ENCODE results near the gene BACE2. TPM values are rescaled to one million over a fixed set of nuclear protein-coding genes. Genes with fewer than 3 reads are reported as not detected.
A peak's percentile ranks its signal among the peaks of the same experiment; 100 is the strongest.

Gene BACE2
- total and polyA plus RNA-seq, 2 of the 13 experiments (the other 11 are each of a cell fraction or from before 2014, with no cell fraction given), result 0.07 to 0.11 TPM

GRCh38 chr21:41209016-41209619 is 41.2 kb downstream of the BACE2 start:
- no peaks in the 10 kb centered on the region for H3K9me3 ChIP-seq (ENCODE audit: low read length)
- ChIA-PET CTCF (ENCODE audit: low intra/inter-chr PET ratio, low total read pairs) (no interaction called here), POLR2A (no interaction called here)
- H3K27me3 ChIP-seq (ENCODE audit: control insufficient read depth in 1 of 2, insufficient read depth in 2 of 2, low read length in 2 of 2), result peaks cover 0 to 40% of the 10 kb centered on the region in 2 experiments; a peak in 3 of 5 replicates
- H3K4me2 ChIP-seq (ENCODE audit: low read depth, low read length), result no peak overlapping the region
- H3K36me3 ChIP-seq (replicated peaks in 1 of 2; ENCODE audit: control insufficient read depth in 1 of 2, insufficient read depth in 2 of 2, low read length in 2 of 2), result no peaks in the 10 kb centered on the region
- no peak for TF ChIP-seq ATM (IDR thresholded peaks at IDR 0.05; ENCODE audit: borderline replicate concordance)
- H3K4me3 ChIP-seq (replicated peaks in 1 of 3; ENCODE audit: insufficient read depth in 1 of 3, low read depth in 2 of 3, low read length in 3 of 3), result no peak overlapping the region
- in situ Hi-C loops (cut with HindIII; ENCODE audit: extremely low pct_ligation_motif_present, low pct_unique_long_range_greater_than_20kb), result no loop called here
- BruUV-seq (replicated peaks), result no TSS peak
- H4K20me1 ChIP-seq (ENCODE audit: insufficient read depth, low read length), result no peaks in the 10 kb centered on the region
- no peaks in the 10 kb centered on the region for H3K79me2 ChIP-seq (ENCODE audit: insufficient read depth, low read length)
- intact Hi-C loops (cut with micrococcal nuclease; ENCODE audit: unreplicated experiment), result no loop called here
- no peaks in the 10 kb centered on the region for H3K4me1 ChIP-seq (ENCODE audit: insufficient read depth, low read length)
- 24% methylated on average over 16 of the region's 17 CpGs for whole genome bisulfite sequencing (ENCODE audit: low lambda C conversion rate)
- FAIRE-seq (no peak), ATAC-seq (peak; percentile 44; the same call in 1 of the 3 replicates), DNase-seq (ENCODE audit: low spot score) (no peak)
- H3K27ac ChIP-seq (ENCODE audit: extremely low read length, insufficient read depth, low read length), result no peak overlapping the region
- H3K9ac ChIP-seq (ENCODE audit: insufficient read depth, low read depth, low read length), result no peak overlapping the region
- H2AFZ ChIP-seq (ENCODE audit: low read length), result no peak overlapping the region

- Histone ChIP-seq H4K20me1 (ENCODE audit: insufficient read depth, low read length) (no peaks in the 10 kb centered on the region), H3K27ac (ENCODE audit: extremely low read length, insufficient read depth, low read length) (no peak overlapping the region), H3K4me1 (ENCODE audit: insufficient read depth, low read length) (no peaks in the 10 kb centered on the region), H3K79me2 (ENCODE audit: insufficient read depth, low read length) (no peaks in the 10 kb centered on the region), H3K27me3 (ENCODE audit: control insufficient read depth in 1 of 2, insufficient read depth in 2 of 2, low read length in 2 of 2) (peaks cover 0 to 53% of the 10 kb centered on the region in 2 experiments; a peak in 3 of 5 replicates), H3K36me3 (replicated peaks in 1 of 2; ENCODE audit: control insufficient read depth in 1 of 2, insufficient read depth in 2 of 2, low read length in 2 of 2) (no peaks in the 10 kb centered on the region), H3K4me2 (ENCODE audit: low read depth, low read length) (no peak overlapping the region), H3K9me3 (ENCODE audit: low read length) (no peaks in the 10 kb centered on the region), H3K4me3 (replicated peaks in 1 of 3; ENCODE audit: insufficient read depth in 1 of 3, low read depth in 2 of 3, low read length in 3 of 3) (no peak overlapping the region), H3K9ac (ENCODE audit: insufficient read depth, low read depth, low read length) (no peak overlapping the region), H2AFZ (ENCODE audit: low read length) (no peak overlapping the region)
- in situ Hi-C loops (cut with HindIII; ENCODE audit: extremely low pct_ligation_motif_present, low pct_unique_long_range_greater_than_20kb) (no loop called here), intact Hi-C loops (cut with micrococcal nuclease; ENCODE audit: unreplicated experiment) (no loop called here)
- ChIA-PET CTCF (ENCODE audit: low intra/inter-chr PET ratio, low total read pairs) (no interaction called here), POLR2A (no interaction called here)
- no peak for TF ChIP-seq PHF8 (CRISPR knock-in tag; IDR thresholded peaks at IDR 0.05)
- TF ChIP-seq ZBTB42 (CRISPR knock-in tag; IDR thresholded peaks at IDR 0.05), result no peak
- TF ChIP-seq ZNF224 (CRISPR knock-in tag; IDR thresholded peaks at IDR 0.05), result no peak
- TF ChIP-seq SNAI1 (CRISPR knock-in tag; IDR thresholded peaks at IDR 0.05; ENCODE audit: borderline replicate concordance), result no peak
- no peak for TF ChIP-seq HMGXB4 (CRISPR knock-in tag; IDR thresholded peaks at IDR 0.05; ENCODE audit: borderline replicate concordance in 1 of 2, low read depth in 1 of 2)
- TF ChIP-seq ZNF841 (CRISPR knock-in tag; IDR thresholded peaks at IDR 0.05; ENCODE audit: borderline replicate concordance), result no peak
- TF ChIP-seq POGZ (CRISPR knock-in tag; IDR thresholded peaks at IDR 0.05), result no peak
- no peak for TF ChIP-seq ZNF720 (CRISPR knock-in tag; IDR thresholded peaks at IDR 0.05)
- TF ChIP-seq HNRNPK (IDR thresholded peaks at IDR 0.05; ENCODE audit: low read depth, low read length, poor library complexity, severe bottlenecking), result no peak
- no peak for TF ChIP-seq ISL2 (CRISPR knock-in tag; IDR thresholded peaks at IDR 0.05)
- no peak for TF ChIP-seq HHEX (CRISPR knock-in tag; IDR thresholded peaks at IDR 0.05)
- TF ChIP-seq HDAC6 (IDR thresholded peaks at IDR 0.05; ENCODE audit: low read depth, low read length), result no peak
- DNase-seq (ENCODE audit: low spot score), result no peak
- BruUV-seq (replicated peaks), result no TSS peak
- 31% methylated on average over 10 of the region's 14 CpGs for WGBS (ENCODE audit: low lambda C conversion rate)
- FAIRE-seq, result no peak
- ATAC-seq, result no peak
These were observed 42.6 kb downstream of the BACE2 start for GRCh38 chr21:41210426-41211059.
